ENCODE measurements around the gene ILRUN.
"Not testable (repeated sequence)": the region's sequence is repeated elsewhere in the genome, so short reads cannot be mapped to it uniquely, and the experiment has no call there.

Gene ILRUN

DNA sequence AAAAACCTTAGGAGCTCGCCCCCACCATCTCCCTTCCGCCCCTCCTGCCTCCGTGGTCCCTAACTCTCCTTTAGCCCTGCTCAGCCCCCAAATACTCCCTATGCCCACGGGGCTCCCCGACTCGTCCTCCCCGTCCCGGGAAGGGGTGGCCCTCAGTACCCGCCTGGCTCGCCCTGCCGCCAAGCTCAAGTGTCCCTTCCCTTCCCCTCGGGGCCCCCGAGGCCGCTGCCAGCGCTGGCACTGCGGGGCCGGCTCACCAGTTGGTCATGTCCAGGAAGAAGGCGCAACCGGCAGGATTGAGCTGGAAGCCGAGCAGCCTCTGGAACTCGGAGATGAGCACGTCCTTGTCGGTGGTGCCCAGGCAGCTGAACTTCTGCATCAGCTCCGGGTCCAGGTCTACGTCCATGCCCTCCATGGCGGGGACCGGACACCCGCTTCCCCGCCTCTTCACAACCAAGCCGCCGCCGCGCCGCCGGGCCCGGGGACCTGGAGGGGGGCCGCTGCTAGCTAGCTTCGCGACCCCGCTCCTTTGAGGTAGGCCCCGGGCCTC, 303 bp downstream of the ILRUN start:
- DNase-seq: peak; percentile 78

DNA sequence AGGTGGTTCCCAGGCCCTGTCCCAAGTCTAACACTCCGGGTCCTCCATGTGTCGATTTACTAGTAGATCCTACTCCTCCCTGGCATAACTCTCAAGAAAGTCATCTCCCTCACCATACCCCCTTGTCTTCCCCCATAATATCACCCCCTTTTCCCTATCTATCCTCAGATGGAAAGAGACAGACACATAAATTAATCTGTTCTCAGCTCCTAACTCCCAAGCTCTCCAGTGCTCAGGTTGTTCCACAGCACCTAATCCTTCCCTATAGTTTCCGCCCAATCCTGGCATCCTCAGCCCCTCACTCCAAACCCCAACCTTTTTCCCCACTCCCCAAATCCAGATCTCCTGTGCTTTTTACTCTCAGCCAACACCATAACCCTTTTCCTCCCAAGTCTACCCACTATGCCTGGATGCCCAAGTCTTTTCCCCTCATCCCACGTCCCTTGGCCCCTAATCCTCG, 808 bp downstream of the ILRUN start:
- peak; percentile 52 for DNase-seq

DNA sequence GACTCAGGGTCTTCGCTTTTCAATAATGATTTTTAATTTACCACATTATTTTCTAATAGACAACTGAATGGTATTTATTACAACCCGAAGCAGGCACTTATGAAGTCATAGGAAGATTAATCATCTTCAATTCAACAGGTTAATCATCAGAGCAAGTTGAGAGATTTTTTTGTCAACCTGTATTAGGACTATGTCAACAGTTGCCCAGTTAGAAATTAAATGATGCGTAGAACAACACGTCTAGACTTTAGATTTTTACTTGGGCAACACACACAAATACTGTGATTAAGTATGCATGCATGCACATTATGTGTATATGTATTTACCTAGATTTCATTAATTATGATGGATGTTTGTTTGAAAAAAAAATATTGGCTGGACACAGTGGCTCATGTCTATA, 4.3 kb downstream of the ILRUN start:
- DNase-seq: peak; percentile 74

DNA sequence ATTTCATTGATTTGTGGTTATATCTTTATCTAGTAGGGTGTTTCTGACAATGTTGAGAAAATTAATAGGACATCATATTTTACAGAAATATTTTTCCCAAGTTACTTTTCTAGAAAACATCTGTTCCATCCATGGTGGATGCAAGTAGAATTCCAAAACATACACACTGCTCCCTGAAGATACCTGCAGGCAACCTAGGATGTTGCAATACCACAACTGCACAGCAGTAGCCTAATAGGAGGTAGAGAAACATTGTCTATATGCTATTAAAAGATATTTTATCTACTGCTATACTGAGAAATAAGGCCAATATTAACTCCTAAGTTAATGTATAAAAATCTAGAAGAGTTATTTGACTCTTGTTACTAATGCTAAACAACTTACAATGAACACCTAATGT, 6.8 kb downstream of the ILRUN start:
- no peak for DNase-seq

DNA sequence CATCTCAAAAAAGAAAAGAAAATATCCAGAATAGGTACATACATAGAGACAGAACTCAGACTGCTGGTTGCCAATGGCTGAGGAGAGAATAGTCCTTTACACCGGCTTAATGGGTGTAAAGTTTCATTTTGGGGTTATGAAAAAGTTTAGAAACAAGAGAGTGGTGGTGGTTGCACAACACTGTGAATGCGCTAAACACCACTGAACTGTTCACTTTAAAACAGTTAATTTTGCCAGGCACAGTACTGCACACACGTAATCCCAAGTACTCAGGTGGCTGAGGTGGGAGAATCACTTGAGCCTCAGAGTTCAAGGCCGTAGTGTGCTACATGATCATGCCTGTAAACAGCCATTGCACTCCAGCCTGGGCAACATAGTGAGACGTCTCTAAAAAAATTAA, 7.6 kb downstream of the ILRUN start:
- no peak for DNase-seq

DNA sequence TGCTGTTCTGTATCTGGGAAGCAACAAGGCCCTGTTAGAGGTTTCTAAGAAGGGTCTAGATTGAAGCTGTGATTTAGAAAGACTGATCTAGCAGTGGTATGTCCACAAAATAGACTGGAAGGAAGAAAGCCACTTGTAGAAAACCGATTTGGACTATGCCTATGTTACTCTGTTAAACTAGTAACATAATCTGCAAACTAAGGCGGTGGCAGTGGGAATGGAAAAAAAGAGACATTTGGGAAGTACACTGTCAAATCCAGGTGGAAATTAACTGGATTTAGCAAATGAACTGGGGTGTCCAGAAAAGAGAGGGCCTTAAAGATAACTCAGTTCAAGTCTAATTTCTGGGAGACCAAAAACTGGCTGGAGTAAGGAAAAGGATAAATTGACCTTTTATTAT, 11.6 kb downstream of the ILRUN start:
- DNase-seq: no peak

DNA sequence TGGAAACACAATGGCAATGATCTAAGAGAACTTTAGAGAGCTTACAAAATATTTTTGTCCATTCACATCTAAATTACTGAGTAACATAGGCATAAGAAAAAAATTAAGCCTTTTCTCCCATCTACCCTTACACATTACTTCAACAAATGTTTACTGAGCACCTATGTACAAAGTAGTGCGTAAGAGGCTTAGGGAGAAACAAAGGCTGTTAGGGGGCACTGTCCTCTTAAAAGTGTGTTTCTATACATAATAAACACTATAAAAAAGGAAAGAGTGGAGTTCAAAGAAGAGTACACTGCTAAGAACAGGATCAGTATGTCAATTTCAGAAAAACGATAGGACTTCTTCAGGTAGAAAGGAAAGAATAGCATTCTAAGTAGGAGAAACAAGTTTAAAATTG, 12.2 kb downstream of the ILRUN start:
- no peak for DNase-seq

DNA sequence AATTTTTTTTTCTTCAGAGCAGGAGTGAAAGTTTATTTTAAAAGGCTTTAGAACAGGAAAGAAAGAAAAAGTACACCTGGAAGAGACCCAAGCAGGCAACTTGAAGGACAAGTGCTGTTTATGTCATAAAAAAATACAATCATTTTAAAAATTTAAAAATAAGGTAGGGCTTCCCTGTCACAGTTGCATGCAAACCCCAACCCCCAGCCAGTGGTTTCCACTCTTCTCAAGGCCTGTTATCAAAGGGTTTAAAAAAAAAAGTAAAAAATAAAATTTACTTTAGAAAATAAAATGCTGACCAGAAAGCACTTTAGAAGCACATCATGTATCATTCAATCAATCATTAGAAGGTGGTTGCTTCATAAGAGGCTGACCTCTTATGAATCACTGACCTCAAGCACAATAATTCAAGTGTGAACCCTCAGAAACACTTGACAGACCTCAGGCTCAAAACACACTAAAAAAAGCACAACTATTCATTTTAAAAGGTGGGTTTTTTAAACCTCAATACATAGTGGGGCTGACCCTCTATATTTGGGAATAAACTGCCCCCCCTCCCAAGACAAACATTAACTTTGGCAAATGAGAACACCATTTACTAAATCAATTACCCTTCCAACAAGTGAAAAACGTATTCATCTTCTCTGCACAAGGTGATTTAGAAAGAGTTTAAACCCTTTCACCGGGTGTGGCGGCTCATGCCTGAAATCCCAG, 15.6 kb downstream of the ILRUN start:
- peak; percentile 27 for DNase-seq

DNA sequence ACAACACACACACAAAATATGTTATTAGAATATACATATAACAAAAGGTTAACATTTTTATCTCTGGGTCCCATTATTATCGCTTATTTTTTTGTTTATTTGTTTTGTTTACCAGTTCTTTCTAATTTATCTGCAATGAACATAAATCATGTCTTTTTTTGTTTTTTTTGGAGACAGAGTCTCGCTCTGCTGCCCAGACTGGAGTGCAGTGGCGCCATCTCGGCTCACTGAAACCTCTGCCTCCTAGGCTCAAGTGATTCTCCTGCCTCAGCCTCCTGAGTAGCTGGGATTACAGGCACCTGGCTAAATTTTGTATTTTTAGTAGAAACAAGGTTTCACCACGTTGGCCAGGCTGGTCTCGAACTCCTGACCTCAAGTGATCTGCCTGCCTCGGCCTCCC, 16.3 kb downstream of the ILRUN start:
- not testable (repeated sequence) for DNase-seq

DNA sequence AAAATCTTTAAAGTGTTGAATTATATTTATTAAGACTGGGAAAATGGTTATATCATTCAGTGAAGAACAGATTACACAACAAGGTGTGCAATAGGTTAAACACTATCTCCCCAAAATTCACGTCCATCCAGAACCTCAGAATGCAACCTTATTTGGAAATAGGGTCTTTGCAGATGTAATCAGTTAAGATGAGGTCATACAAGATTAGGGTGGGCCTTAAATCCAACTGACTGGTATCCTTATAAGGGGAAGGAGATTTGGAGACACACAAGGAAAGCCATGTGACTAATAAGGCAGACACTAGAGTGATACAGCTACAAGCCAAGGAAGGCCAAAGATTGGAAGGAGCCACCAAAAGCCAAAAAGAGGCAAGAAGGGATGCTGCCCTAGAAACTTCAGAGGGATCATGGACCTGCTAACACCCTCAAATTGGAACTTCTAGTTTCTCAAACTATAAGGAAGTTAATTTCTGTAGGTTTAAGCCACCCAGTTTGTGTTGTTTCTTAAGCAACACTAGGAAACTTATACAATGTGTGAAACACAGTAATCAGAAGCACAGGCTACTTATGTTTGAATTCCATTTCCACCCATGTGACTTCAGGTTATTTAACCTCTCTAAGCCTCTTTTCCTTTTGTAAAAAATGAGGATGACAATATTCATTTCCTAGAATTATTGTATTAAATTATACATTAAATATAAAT, 16.9 kb downstream of the ILRUN start:
- DNase-seq: no peak

DNA sequence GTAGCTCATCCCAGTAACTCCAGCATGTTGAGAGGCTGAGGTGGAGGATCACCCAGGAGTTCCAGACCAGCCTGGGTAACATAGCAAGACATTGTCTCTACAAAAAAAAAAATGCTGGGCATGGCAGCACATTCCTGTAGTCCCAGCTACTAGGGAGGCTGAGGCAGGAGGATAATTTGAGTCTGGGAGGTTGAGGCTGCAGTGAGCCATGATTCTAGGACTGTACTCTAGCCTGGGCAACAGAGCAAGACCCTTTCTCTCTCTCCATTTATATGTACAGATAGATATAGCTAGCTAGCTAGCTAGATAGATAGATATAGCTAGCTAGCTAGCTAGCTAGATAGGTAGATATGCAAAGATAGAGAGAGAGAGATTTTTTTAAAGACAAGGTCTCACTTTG, 20.4 kb downstream of the ILRUN start:
- no peak for DNase-seq

DNA sequence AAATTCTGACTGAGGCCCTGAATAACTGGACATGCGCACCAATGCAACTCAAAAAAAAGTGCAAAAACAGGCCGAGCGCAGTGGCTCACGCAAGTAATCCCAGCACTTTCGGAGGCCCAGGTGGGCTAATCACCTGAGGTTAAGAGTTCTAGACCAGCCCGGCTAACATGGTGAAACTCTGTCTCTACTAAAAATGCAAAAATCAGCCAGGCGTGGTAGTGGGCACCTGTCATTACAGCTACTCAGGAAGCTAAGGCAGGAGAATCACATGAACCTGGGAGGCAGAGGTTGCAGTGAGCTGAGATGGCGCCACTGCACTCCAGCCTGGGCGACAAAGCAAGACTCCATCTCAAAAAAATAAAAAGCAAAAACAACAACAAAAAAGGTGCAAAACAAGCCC, 21.6 kb downstream of the ILRUN start:
- not testable (repeated sequence) for DNase-seq

DNA sequence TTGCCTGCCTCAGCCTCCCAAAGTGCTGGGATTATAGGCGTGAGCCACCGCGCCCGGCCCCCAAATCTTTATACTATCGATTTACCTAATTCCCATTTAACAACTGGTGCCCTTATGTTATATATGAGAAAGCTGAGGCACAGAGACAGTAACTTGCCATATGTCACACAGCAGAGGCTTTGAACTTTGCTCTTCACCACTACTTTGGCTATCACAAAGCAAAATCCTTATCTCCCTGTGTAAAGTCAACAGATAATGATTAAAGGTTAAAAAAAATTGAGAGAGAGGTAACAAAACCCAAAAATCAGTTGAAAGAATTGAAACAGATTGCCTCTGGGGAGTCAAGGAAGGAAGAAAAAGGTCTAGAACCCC, 22.3 kb downstream of the ILRUN start:
- no peak for DNase-seq

DNA sequence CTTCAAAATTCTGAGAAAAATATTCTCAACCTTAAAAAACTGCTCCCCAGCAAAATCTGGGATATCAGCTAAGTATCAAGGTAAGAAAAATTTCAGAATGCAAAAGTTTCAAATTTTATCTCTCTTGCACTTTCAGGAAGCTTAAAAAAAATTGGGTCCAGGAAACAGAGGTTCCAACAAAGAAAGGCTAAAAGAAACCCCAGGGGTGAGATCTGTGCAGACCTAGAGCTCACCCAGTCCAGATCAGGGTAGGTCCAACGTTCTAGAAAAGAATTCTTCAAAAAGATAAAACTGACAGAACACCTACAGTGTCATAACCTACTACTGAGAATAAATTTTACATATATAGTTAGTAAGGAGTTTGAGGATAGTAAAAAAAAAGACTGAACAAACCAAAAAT, 23.5 kb downstream of the ILRUN start:
- no peak for DNase-seq

DNA sequence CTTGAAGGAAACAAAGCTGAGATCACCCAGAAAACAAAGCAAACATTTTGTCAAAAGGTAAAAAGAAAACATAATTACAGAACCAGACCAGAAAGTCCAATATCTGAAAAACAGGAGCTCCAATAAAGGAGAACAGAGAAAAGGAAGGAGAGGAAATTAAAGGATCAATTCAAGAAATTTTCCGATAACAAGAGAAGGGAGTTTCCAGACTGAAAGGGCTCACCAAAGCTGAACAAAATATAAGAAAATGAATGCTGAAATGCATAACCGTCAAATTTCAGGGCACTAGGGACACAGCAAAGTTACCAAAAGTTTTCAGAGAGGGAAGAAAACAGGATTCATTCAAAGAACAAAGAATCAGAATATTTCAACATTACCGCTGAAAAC, 23.9 kb downstream of the ILRUN start:
- no peak for DNase-seq

DNA sequence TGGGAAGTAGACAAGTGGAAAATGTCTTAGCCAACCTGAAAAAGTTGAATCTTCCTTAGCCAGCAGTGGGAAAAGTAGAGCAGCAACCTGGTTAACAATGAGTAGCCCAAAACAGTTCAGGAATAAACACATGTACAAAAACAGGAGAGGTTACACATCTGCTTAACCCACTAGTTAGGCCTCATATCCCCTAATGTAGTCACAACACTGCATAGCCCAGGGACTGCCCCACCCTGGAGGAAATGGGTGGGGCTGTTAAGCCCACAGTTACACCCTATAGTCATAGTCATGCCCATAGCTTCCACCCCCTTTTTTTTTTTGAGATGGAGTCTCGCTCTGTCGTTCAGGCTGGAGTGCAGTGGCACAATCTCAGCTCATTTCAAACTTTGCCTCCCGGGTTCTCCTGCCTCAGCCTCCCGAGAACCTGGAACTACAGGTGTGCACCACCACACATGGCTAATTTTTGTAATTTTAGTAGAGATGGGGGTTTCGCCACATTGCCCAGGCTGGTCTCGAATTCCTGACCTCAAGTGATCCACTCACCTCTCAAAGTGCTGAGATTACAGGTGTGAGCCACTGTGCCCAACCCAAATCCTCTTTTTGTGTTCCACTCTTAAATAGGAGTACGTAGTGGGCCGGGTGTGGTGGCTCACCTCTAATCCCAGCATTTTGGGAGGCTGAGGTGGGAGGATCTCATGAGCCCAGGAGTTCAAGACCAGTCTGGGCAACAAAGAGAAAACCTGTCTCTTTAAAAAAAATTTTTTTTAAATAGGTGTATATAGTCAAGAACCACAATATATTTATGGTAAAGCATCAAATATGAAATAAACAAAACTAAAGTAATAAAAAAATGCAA, 24.5 kb downstream of the ILRUN start:
- DNase-seq: no peak

DNA sequence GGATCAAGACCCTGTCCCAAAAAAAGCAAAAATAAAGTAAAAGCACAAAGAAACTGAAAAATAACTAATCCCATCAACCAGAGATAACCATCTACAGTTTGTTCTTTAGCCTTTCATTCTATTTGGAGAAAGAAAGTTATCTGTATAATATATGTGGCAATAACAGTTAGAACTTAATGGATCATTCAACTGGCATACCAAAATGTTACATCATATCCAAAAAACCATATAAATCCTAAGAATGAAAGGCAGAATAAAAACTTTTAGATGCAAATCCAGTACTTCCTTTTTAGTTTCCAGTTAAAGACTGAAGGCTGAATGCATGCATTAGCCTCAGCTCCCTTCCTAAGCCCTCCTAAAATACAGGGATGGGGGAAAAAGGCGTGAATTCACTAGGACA, 25.2 kb downstream of the ILRUN start:
- DNase-seq: no peak

DNA sequence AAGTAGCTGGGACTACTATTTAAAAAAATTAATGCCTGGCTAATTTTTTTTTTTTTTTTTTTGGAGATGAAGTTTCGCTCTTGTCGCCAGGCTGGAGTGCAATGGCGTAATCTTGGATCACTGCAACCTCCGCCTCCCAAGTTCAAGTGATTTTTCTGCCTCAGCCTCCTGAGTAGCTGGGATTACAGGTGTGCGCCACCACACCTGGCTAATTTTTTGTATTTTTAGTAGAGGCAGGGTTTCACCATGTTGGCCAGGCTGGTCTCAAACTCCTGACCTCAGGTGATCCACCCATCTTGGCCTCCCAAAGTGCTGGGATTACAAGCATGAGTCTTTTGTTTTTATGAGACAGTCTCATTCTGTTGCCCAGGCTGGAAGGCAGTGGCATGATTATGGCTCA, 27.8 kb downstream of the ILRUN start:
- not testable (repeated sequence) for DNase-seq

DNA sequence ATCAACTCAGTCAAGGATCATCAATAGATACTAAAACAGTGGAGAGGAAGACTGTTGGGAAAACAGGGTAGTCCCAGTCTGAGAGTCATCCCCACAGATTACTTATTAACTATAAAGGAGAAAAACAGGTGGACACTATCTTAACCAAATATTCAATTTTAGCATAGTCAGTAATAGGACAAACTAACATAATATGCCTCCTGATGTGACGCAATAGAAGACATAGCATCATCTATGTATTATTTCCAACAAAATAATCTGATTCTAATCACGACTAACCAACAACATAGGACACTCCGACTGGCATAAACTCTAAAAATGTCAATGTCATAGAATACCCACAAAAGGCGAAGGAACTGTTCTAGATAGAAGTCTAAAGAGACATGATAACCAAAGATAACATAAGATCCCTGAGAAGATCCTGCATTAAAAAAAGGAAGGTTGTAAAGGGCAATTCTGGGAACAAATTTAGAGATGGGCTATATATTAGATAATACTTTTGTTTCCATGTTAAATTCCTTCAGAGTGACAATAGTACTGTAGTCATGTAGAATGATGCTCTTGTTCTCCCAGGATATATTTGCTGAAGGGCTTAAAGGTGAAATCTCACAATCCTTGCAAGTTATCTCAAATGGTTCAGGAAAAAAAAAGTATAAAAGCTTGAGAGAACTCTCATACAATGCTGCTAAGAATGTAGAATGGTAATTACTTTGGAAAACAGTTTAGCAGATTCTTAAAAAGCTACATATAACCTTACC, 28.9 kb downstream of the ILRUN start:
- DNase-seq: no peak

DNA sequence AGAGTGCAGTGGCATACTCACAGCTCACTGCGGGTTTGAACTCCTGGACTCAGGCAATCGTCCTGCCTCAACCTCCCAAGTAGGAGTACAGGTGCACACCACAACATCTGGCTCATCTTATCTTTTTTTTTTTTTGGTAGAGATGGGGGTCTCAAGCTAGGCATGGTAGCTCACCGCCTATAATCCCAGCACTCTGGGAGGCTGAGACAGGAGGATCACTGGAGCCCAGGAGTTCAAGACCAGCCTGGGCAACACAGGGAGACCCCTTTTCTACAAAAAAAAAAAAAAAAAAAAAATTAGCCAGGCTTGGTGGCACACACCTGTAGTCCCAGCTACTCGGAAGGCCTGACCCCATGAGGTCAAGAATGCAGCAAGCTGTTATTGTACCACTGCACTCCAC, 31.5 kb downstream of the ILRUN start:
- DNase-seq: no peak

DNA sequence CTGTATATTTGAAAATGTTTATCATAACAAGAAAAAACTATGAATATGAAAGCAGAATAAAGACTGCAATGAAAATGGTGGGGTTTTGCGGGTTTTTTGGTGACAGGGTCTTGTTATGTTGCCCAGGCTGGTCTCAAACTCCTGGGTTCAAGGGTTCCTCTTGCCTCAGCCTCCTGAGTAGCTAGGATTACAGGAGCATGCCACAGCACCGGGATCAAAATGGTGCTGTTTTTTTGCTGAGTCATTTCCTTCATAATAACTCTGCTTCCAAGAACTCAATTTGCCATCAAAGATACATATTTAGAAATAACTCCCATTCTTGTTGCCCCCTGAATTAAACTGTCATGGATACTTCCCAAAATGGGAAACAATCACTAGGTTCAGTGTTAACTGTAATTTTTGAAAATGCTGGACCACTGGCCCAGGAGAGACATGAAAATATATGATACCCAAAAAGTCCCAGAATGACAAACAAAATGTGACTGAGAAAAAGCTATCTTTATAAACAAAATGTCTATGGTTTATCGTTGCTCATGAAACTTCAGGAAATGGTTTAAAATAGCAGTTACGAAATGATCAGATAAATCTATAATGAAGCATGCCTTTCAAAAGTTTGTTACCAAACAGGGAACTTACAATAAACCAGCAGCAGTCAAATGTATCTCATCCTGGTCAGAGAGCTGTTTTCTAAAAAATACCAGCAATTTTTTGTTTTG, 32.2 kb downstream of the ILRUN start:
- peak; percentile 32 for DNase-seq

DNA sequence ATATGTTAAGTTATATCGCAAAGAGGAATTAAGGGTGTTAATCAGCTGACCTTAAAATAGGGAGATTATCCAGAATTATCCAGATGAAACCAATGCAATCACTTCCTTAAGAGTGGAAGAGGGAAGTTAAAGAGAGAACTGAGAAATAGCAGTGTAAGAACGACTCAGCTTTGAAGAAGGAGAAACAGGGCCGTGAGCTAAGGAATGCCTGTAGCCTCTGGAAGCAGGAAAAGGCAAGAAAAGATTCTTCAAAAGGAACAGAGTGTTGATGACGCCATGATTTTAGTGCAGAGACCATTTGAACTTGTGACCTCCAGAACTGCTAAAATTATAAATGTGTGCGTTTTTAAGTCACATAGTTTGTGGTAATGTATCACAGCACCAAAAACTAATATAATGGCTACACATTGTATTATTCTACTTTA, 32.7 kb downstream of the ILRUN start:
- DNase-seq: no peak

All from NCI-H69 (cell line).